HepG2 (cell line): ENCODE measurements around the gene KRTAP10-6. TPM values are rescaled to one million over a fixed set of nuclear protein-coding genes. Genes with fewer than 3 reads are reported as not detected.

ENCODE experiments used
- ATAC-seq: fragments of 200-7000 bp; cut with Tn5 transposase; 3 replicates; pipeline ENCODE4 v1.9.1; 2020; ENCODE audit warnings: mild to moderate bottlenecking, moderate library complexity
- BruUV-seq: library from RNA; stranded (reverse); fragments of 400-500 nt; replicated peaks from 2 replicates; lab custom pipeline; 2021; lab: Mats Ljungman, UMichigan
- CTCF ChIA-PET: fragments of 300-600 bp; formaldehyde crosslinking; extraction: SDS; loops from one replicate; lab custom pipeline; 2021; ENCODE audit warnings: low total read pairs, inconsistent platforms, low intra/inter-chr PET ratio; lab: Yijun Ruan, JAX
- POLR2A ChIA-PET: fragments of 350-600 bp; sonication (Branson Sonifier 250); formaldehyde crosslinking; loops from one replicate; lab custom pipeline; 2020; ENCODE audit warnings: antibody characterized with exemption, inconsistent platforms; lab: Yijun Ruan, JAX
- DNase-seq: peaks from one replicate; pipeline ENCODE4 v3.0.0-alpha.2; 2015; ENCODE audit warnings: low spot score
- FAIRE-seq: peaks from 3 replicates; lab custom pipeline; 2011; peaks lifted over from hg19 to GRCh38; lab: Jason Lieb, UNC
- H2AFZ ChIP-seq: one replicate; pipeline ENCODE4 v1.6.1; 2011; ENCODE audit warnings: low read length, inconsistent platforms
- H3K27ac ChIP-seq: fragments of 300-600 bp; 3 replicates; pipeline ENCODE4 v1.8.0; 2011; ENCODE audit warnings: mixed run types, mild to moderate bottlenecking, mixed read lengths, low read length, inconsistent platforms; ENCODE audit not compliant: insufficient read depth; ENCODE audit errors: extremely low read length
- H3K27me3 ChIP-seq, 2 experiments: fragments of 200-600 bp in 1 of 2; 2 replicates in 1 of 2; 3 replicates in 1 of 2; pipeline versions ENCODE4 v1.6.0 to v1.8.0; 2011; ENCODE audit warnings: low read length in 2 of 2, mild to moderate bottlenecking in 2 of 2, moderate library complexity in 2 of 2, inconsistent platforms in 1 of 2; ENCODE audit not compliant: insufficient read depth in 2 of 2, control insufficient read depth in 1 of 2
- H3K36me3 ChIP-seq, 2 experiments: fragments of 200-600 bp in 1 of 2; replicated peaks in 1 of 2; 2 replicates in 1 of 2; 3 replicates in 1 of 2; pipeline versions ENCODE4 v1.5.1 to v1.8.0; 2011; ENCODE audit warnings: low read length in 2 of 2, inconsistent platforms in 1 of 2; ENCODE audit not compliant: insufficient read depth in 2 of 2, control insufficient read depth in 1 of 2
- H3K4me1 ChIP-seq: 2 replicates; pipeline ENCODE4 v1.5.1; 2012; ENCODE audit warnings: low read length, inconsistent platforms; ENCODE audit not compliant: insufficient read depth
- H3K4me2 ChIP-seq: 2 replicates; pipeline ENCODE4 v1.6.0; 2011; ENCODE audit warnings: low read depth, low read length, inconsistent platforms
- H3K4me3 ChIP-seq, 3 experiments: fragments of 200-600 bp in 1 of 3; sonication (generic), shearing (Covaris generic) in 1 of 3; replicated peaks in 1 of 3; 2 replicates each; pipeline ENCODE4 v1.5.1; 2011 to 2016; ENCODE audit warnings: low read length in 3 of 3, inconsistent platforms in 2 of 3, low read depth in 2 of 3, mild to moderate bottlenecking in 2 of 3, control low read depth in 1 of 3, mixed read lengths in 1 of 3; ENCODE audit not compliant: insufficient read depth in 1 of 3
- H3K79me2 ChIP-seq: one replicate; pipeline ENCODE4 v1.6.1; 2011; ENCODE audit warnings: low read length, inconsistent platforms; ENCODE audit not compliant: insufficient read depth
- H3K9ac ChIP-seq: 2 replicates; pipeline ENCODE4 v1.6.0; 2011; ENCODE audit warnings: mild to moderate bottlenecking, low read depth, low read length, inconsistent platforms; ENCODE audit not compliant: insufficient read depth
- H3K9me3 ChIP-seq: 2 replicates; pipeline ENCODE4 v1.5.1; 2012; ENCODE audit warnings: mild to moderate bottlenecking, low read length
- H4K20me1 ChIP-seq: 2 replicates; pipeline ENCODE4 v1.6.0; 2011; ENCODE audit warnings: inconsistent platforms, mild to moderate bottlenecking, low read length, moderate library complexity; ENCODE audit not compliant: insufficient read depth
- ARNTL ChIP-seq: sonication (generic); formaldehyde crosslinking; IDR thresholded peaks from 2 replicates; pipeline ENCODE4 v1.4.0; 2020; ENCODE audit warnings: mild to moderate bottlenecking, missing genetic modification reagents
- ATM ChIP-seq: fragments of 450-650 bp; IDR thresholded peaks from 2 replicates; pipeline ENCODE4 v1.7.1; 2017; ENCODE audit warnings: mild to moderate bottlenecking, borderline replicate concordance
- CENPT ChIP-seq: sonication (generic); formaldehyde crosslinking; IDR thresholded peaks from 2 replicates; pipeline ENCODE4 v1.8.0; 2022; ENCODE audit warnings: low read depth, mild to moderate bottlenecking, moderate library complexity, missing genetic modification reagents
- HCFC1 ChIP-seq: fragments of 150-350 bp; IDR thresholded peaks from 2 replicates; pipeline ENCODE4 v1.6.1; 2014; ENCODE audit warnings: low read depth, low read length
- MAZ ChIP-seq, 2 experiments: sonication (generic) in 1 of 2; formaldehyde crosslinking in 1 of 2; IDR thresholded peaks; 2 replicates each; pipeline versions ENCODE4 v1.5.0 to v1.6.1; 2012 to 2020; ENCODE audit warnings: low read depth in 2 of 2, mild to moderate bottlenecking in 2 of 2, borderline replicate concordance in 1 of 2, improper control_type of control experiment in 1 of 2, low read length in 1 of 2, missing genetic modification reagents in 1 of 2, moderate library complexity in 1 of 2
- MEF2D ChIP-seq: sonication (generic); formaldehyde crosslinking; IDR thresholded peaks from 2 replicates; pipeline ENCODE4 v1.5.1; 2020; ENCODE audit warnings: mild to moderate bottlenecking, missing genetic modification reagents
- PLRG1 ChIP-seq: fragments of 450-650 bp; conservative IDR thresholded peaks from 2 replicates; pipeline ENCODE4 v1.6.1; 2016
- PLSCR1 ChIP-seq: sonication (generic); formaldehyde crosslinking; IDR thresholded peaks from 2 replicates; pipeline ENCODE4 v1.5.0; 2020; ENCODE audit warnings: missing genetic modification reagents, mild to moderate bottlenecking, borderline replicate concordance
- POGZ ChIP-seq: sonication (generic); formaldehyde crosslinking; IDR thresholded peaks from 2 replicates; pipeline ENCODE4 v1.4.0; 2020; ENCODE audit warnings: mild to moderate bottlenecking, missing genetic modification reagents
- RARG ChIP-seq: sonication (generic); formaldehyde crosslinking; IDR thresholded peaks from 2 replicates; pipeline ENCODE4 v1.4.0; 2020; ENCODE audit warnings: low read depth, mild to moderate bottlenecking, missing genetic modification reagents
- SATB2 ChIP-seq: sonication (generic); formaldehyde crosslinking; IDR thresholded peaks from 2 replicates; pipeline ENCODE4 v1.5.0; 2020; ENCODE audit warnings: missing genetic modification reagents
- SNAPC5 ChIP-seq: sonication (generic); formaldehyde crosslinking; IDR thresholded peaks from 2 replicates; pipeline ENCODE4 v1.8.1; 2023; ENCODE audit warnings: mild to moderate bottlenecking, missing genetic modification reagents, borderline replicate concordance
- SYNCRIP ChIP-seq: fragments of 200-400 bp; formaldehyde crosslinking; IDR thresholded peaks from 2 replicates; pipeline ENCODE4 v1.6.1; 2018; ENCODE audit warnings: mild to moderate bottlenecking, low read depth, low read length; ENCODE audit not compliant: insufficient read depth
- ZNF264 ChIP-seq: sonication (generic); formaldehyde crosslinking; IDR thresholded peaks from 2 replicates; pipeline ENCODE4 v1.4.0; 2020; ENCODE audit warnings: missing genetic modification reagents
- ZNF652 ChIP-seq: IDR thresholded peaks from 2 replicates; pipeline ENCODE4 v1.6.1; 2016; ENCODE audit warnings: low read depth, borderline replicate concordance
- ZNF709 ChIP-seq: sonication (generic); formaldehyde crosslinking; IDR thresholded peaks from 2 replicates; pipeline ENCODE4 v1.5.0; 2020; ENCODE audit warnings: mild to moderate bottlenecking, missing genetic modification reagents
- ZNF878 ChIP-seq: sonication (generic); formaldehyde crosslinking; IDR thresholded peaks from 2 replicates; pipeline ENCODE4 v1.8.1; 2023; ENCODE audit warnings: mild to moderate bottlenecking, missing genetic modification reagents, moderate library complexity
- ZSCAN25 ChIP-seq: sonication (generic); formaldehyde crosslinking; IDR thresholded peaks from 2 replicates; pipeline ENCODE4 v1.8.0; 2022; ENCODE audit warnings: mild to moderate bottlenecking, missing genetic modification reagents
- WGBS: methylation state at CpG from one replicate; pipeline ENCODE4 v1.1.6; 2017; ENCODE audit warnings: low lambda C conversion rate; 5-methylcytosine and 5-hydroxymethylcytosine counted together
- in situ Hi-C: cut with HindIII; loops from 2 replicates; pipeline ENCODE4 v1.10.0; 2017; ENCODE audit warnings: low pct_unique_long_range_greater_than_20kb; ENCODE audit not compliant: extremely low pct_ligation_motif_present
- intact Hi-C: fragments of 100-400 bp; cut with micrococcal nuclease; formaldehyde crosslinking; loops from one replicate; pipeline ENCODE4 v1.10.0; 2022; ENCODE audit not compliant: unreplicated experiment
- polyA plus RNA-seq, 8 experiments: library from polyadenylated mRNA; depleted of rRNA in 3 of 8; stranded (reverse) in 7 of 8; unstranded in 1 of 8; fragments of >200 nt; fragmentation: Illumina TruSeq in 4 of 8; extraction: Trizol in 4 of 8; gene quantifications; 2 replicates each; pipeline versions ENCODE4 v1.2.1 to v1.2.3, GENCODE V29; 2011 to 2016; ENCODE audit warnings: low read depth in 4 of 8, missing spikeins in 1 of 8, mixed read lengths in 1 of 8; ENCODE audit not compliant: insufficient read depth in 1 of 8
- total RNA-seq, 5 experiments: library from RNA; depleted of rRNA; stranded (reverse); fragments of >200 nt; fragmentation: Illumina TruSeq; extraction: Trizol; gene quantifications; 2 replicates each; pipeline ENCODE4 v1.2.3, GENCODE V29; 2016; ENCODE audit warnings: low read depth in 1 of 5

The KRTAP10-6 gene
- total and polyA plus RNA-seq, 2 of the 13 experiments (the other 11 are each of a cell fraction or from before 2014, with no cell fraction given) = not detected

- FAIRE-seq (no peak), DNase-seq (no peak)
- intact Hi-C loops = no loop called here
- peaks cover 1 to 28% of the 10 kb centered on the region in 2 experiments; a peak in 3 of 5 replicates for H3K27me3 ChIP-seq
- in situ Hi-C loops = no loop called here
- no peak overlapping the region for H3K9ac ChIP-seq
- H3K4me2 ChIP-seq = no peak overlapping the region
- no peak overlapping the region for H2AFZ ChIP-seq
- H3K27ac ChIP-seq = no peak overlapping the region
- no TSS peak for BruUV-seq
- H4K20me1 ChIP-seq = no peaks in the 10 kb centered on the region
- no peaks in the 10 kb centered on the region for H3K4me1 ChIP-seq
- POLR2A ChIA-PET = no interaction called here
- no peak overlapping the region for H3K4me3 ChIP-seq
- H3K36me3 ChIP-seq = no peaks in the 10 kb centered on the region
- TF ChIP-seq ATM (no peak), ZNF264 (CRISPR knock-in tag) (no peak), ZSCAN25 (CRISPR knock-in tag) (no peak), ARNTL (no peak), ZNF709 (CRISPR knock-in tag) (no peak), HCFC1 (no peak), ZNF878 (no peak), MAZ (IDR thresholded peaks at IDR 0.05; ENCODE audit: borderline replicate concordance, low read depth, low read length) (no peak), MAZ (CRISPR knock-in tag; IDR thresholded peaks at IDR 0.05; ENCODE audit: low read depth) (no peak), SYNCRIP (no peak), RARG (CRISPR knock-in tag) (no peak), SNAPC5 (no peak), PLSCR1 (CRISPR knock-in tag) (no peak), CENPT (CRISPR knock-in tag) (no peak), POGZ (CRISPR knock-in tag) (no peak), PLRG1 (no peak), ZNF652 (CRISPR knock-in tag) (no peak), SATB2 (no peak), MEF2D (CRISPR knock-in tag) (no peak)
- TF ChIP-seq, all 625 proteins: peak for 0
- 25% methylated on average over 3 of the region's 16 CpGs for WGBS
- CTCF ChIA-PET = no interaction called here
- H3K9me3 ChIP-seq = peaks cover 6% of the 10 kb centered on the region; the same call in 1 of the 2 replicates
- no peak for ATAC-seq
- no peaks in the 10 kb centered on the region for H3K79me2 ChIP-seq
These were observed 24.3 kb upstream of the KRTAP10-6 start for GRCh38 chr21:44616591-44616926.
